Cardiac fibroblast (primary cell): ENCODE data around the gene SRGAP2C.
"Not testable (repeated sequence)": the region's sequence is repeated elsewhere in the genome, so short reads cannot be mapped to it uniquely, and the experiment has no call there.

Source experiments
- DNase-seq, 2 donors: peaks; one replicate each; pipeline versions ENCODE4 v3.0.0 to v3.0.0-alpha.2; 2010; ENCODE audit warnings: low read depth in 2 of 2
- H3K4me3 ChIP-seq, 2 donors: replicated peaks in 1 of 2; 1 replicate in 1 of 2; 2 replicates in 1 of 2; pipeline ENCODE4 v1.5.1; 2011; ENCODE audit warnings: low read depth in 2 of 2, low read length in 2 of 2, mild to moderate bottlenecking in 2 of 2, moderate library complexity in 1 of 2

The SRGAP2C gene

DNA sequence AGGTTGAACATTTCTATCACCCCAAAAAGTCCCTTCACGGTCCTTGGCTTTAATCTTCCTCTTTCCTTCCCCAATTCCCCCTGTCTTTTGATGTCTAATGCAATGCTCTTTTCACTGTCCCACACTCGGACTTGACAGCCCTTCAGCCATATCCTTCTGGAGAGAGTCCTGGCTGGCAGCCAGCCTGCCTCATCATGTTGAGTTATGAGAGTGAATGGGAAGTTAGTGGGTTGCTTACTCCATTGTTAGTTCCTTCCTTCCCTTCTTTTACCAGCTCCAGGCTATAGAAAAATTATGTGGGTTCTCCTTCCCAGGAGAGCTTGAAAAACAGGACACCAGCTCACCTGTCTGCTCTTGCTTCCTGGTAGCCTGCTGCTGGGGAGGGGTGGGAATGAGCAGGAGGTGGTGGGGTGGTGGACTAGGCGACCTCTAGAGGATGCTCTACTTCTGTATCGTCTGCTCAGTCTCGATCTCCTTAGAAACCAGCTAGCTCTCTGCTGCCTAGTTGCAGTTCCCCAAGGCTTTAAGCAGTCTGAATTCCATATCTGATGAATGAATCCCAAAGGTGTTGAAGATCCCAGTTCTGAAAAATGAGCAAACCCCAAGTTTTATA is 29.9 kb downstream of the SRGAP2C start:
- DNase-seq, H3K4me3 ChIP-seq: not testable (repeated sequence)

DNA sequence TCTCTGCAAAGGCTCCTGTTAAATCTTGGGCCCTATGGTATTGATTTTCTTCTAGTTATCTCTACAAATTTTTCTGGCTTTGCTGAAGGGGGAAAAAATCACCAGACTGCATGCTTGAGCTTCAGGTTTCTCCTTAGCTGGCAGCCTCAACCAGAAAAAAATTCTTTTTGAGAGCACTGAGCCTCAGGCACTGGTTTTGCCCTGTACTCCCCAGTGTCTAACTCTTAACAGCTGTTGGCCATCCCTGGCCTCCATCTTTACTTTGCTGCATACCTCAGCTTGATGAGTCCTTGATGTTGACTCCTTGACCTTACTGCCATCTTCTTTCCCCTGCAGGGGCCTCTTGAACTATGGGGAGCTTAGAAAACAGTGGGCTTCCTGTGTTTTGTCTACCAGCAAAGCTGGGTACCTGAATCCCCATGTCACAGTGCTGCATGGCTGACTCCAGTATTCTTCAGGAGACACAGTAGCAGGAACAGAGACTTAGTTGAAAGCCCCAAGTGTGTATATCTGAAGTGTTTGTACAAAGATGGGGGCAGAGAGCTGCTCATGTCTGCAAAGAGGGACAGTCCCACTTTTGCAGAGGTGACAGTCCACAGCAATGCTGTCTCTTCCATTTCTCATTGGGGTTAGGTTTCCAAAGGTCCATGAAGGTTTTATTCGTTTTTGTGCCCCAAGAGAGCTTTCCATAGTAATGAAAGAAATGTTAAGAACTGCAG is 31.1 kb downstream of the SRGAP2C start:
- not testable (repeated sequence) for DNase-seq, H3K4me3 ChIP-seq

DNA sequence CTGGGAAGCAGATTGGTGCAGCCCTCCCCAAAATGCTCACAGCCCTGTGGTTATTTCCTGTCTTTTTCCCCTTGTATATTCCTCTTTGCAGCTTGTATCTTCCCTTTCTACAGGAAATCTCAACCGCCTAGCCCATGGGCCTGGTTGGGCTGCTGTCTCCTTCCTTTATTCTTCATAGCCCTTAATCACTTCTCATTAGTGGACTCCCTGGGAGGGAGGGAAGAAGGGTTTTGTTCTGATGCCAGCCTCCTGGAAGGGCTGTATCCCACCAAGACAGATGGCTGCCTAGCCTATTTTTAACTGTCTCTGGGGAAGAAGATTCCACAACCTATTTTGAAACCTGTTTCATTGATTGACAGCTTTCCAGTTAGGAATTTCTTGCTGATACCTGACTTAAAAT is 31.9 kb downstream of the SRGAP2C start:
- H3K4me3 ChIP-seq, DNase-seq: not testable (repeated sequence)

DNA sequence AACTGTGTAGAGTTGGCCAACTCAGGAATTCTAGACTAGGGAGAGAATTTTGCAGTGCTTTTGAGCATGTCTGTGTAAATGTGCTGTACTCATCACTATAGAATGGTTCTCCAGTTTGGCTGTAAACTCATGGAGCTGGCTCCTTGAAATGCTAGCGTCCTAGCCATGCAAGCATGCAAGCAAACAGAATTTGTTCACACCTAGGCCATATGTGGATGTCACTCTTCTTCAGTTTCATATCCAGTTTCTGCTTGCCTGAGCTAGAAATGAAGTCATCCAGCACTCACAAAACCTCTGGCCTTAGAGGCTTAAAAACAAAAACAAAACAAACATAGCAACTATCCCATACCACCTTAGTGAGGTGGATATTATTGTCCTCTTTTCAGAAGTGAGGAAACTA is 37.0 kb downstream of the SRGAP2C start:
- not testable (repeated sequence) for DNase-seq, H3K4me3 ChIP-seq

DNA sequence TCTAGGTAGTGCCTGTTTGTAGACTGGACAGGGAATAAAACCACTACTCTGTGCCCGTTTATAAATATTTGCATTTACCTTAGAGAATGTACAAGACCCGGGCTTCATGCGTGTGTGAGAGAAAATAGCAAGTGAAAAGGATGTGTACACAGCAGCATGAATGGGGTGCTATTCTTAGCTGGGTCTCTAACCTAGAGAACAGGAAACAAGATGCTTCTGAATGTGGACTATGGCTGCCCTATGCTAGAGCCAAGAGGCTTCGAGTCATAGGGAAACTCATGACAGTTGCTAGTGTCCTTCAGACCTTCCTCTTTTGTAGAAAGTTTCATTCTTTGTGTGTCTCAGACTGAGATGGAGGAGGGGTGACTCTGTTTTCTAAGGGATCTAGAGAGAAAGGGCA is 39.9 kb downstream of the SRGAP2C start:
- not testable (repeated sequence) for H3K4me3 ChIP-seq, DNase-seq

DNA sequence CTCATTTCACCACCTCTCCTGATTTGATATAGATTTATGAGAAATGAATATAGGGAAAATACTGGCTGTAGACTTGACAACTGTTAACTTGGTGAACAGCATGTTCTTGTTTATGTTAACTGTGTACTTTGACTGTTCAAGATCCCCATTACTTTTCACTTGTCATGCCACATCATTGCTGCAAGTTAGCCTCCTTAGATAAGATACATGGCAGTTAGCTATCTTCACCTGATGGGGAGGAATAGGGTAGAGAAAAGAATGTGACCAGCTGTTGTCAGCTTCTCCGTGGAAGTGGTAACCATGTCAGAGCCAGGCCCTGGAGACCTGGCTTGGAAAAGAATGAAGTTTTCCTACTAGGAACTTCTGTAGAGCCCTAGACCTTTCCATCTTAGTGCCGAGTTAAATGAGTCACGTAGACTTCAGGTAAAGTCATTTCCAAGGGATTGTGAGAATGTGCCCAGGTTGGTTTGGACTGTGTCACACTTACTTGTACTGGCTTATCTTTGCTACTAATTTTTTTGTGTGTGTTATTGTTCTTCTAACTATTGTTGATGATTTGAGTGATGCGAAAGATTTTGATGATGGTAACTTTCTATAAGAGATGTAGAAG is 41.6 kb downstream of the SRGAP2C start:
- not testable (repeated sequence) for H3K4me3 ChIP-seq, DNase-seq

DNA sequence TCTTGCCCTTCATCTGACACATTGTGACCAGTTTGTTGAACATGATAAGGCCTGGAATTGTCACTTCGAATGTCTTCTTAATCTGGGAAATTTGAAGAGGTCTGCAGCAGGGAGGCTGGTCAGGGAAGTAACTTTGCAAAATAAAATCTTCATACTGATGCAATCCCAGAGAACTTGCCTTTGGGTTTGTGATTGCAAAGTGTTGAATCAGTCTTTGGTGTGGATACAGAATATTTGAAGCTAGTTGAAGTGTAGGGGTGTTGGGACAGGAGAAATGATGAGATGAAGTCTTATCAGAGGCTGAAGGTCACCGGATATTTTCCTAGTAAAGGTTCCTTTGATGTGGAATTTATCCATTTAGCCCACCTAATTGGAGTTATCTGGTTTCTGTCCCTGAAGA is 42.1 kb downstream of the SRGAP2C start:
- DNase-seq: not testable (repeated sequence)

DNA sequence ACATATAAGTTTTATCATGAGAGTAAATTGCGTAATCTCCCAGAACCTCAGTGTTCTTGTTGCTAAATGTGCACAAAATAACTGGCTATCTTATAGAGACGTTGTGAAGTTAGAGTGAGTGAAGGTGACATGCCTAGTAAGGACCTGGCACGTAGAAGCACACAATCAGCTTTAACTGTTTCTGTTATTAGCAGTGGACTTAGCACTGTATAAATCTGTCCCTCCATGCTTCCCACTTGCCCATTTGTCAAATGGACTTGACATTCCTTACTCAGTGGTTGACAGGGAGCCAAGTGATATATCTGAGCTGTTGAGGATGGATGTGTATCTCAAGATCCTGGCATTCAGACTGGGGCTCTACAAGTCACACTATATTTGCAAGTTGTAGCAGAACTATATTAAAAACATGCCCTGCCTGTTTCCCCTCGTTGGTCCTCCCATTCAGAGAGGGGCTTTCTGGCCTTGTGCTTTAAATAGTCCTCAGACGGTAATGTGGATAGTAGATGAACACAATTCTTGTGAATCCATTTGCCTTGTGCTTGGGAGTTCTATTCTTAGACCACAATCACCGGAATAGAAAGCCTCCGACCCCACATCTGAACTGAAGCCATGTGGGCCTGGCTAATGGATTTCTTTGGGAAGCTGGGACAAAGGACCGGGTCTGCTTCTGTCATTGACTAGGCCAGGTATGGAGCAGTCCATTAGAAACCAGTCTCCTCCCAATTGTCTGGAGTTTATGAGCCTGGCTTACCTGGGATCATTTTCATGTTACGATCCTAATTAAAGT is 43.0 kb downstream of the SRGAP2C start:
- not testable (repeated sequence) for H3K4me3 ChIP-seq

More for the DNA sequence above, 42.1 kb downstream of the SRGAP2C start:
- not testable (repeated sequence) for H3K4me3 ChIP-seq

DNA sequence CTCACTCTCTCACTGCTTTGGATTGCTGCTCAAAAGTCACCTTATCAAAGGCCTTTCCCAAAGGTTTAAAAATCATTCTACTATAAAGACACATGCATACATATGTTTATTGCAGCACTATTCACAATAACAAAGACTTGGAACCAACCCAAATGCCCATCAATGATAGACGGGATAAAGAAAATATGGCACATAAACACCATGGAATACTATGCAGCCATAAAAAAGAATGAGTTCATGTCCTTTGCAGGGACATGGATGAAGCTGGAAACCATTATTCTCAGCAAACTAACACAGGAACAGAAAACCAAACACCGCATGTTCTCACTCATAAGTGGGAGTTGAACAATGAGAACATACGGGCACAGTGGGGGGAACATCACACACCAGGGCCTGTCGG is 45.9 kb downstream of the SRGAP2C start:
- DNase-seq, H3K4me3 ChIP-seq: not testable (repeated sequence)

More for the DNA sequence above, 43.0 kb downstream of the SRGAP2C start:
- not testable (repeated sequence) for DNase-seq

DNA sequence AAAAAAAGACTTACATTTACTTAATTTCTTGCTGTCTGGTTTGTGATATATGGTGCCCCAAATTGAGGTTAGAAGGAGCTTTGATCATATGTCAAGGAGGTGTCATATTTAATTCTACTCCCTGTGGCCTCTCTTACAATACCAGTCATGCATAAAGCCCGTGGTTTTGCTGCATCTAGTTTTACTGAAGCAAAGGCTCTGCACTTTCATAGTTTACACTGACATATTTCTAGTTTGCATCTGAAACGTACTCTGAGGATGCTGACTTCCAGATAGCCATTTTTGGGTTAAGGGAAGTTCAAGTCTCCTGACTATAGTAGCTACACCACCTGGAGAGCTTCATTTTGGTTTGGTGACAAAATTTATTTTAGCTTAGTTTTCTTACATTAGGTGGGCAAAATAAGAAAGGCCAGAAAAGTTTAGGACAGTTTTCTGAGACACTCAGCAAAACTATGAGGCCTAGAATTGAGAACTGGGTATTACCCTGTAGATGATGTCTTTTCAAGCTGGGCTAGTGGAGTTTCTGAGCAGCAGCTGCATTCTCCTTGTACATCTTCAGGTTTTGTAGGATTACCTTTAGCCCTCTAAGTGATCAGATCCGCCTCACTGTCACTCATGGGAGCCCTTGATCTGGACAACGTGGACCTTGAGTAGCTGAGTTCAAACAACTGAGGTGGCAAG is 47.8 kb downstream of the SRGAP2C start:
- not testable (repeated sequence) for H3K4me3 ChIP-seq, DNase-seq

DNA sequence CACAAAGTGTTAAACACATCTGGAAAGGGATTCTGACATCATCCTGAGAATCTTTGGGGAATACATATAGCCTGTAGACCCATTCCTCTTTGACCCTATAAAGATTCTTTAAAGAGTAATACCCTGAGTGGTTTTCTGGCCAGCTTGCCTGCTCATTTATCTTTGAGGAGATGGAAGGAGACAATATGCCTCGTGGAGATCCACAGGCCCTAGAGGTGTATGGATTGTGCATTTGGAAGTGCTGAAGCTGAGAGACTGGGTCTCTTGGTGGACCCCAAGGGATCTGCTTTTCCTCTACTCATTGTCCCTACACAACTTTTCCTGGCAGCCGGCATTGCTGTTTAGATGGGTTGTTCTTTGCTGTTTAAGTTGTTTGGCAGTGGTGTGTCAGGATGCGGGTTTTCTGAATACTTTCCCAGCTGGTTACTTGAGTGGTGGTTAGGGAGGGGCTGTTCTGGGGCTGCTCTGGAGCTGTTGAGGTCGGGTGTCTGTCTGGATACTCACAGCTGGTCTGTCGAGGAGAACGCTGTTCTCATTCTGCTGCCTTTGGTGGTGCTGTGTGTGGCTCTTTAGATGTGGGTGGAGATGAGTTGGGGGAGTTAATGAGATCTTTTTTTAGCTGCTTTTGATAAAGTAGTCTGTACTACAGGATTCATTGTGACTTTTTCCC is 49.5 kb downstream of the SRGAP2C start:
- H3K4me3 ChIP-seq, DNase-seq: not testable (repeated sequence)

DNA sequence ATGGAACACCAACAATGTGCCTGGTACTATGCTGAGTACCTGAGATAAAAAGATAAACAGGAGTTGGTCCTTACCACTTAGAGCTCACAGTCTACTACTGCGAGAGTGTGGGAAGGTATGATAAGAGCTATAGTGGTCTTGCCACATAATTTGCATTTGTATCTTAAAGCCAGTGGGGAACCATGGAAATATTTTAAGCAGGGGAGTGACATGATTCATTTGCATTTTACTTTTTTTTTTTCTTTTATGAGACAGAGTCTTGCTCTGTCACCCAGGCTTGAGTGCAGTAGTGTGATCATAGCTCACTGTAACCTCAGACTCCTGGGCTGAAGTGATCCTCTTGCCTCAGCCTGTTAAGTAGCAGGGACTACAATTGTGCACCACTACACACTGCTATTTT is 53.6 kb downstream of the SRGAP2C start:
- not testable (repeated sequence) for DNase-seq, H3K4me3 ChIP-seq

DNA sequence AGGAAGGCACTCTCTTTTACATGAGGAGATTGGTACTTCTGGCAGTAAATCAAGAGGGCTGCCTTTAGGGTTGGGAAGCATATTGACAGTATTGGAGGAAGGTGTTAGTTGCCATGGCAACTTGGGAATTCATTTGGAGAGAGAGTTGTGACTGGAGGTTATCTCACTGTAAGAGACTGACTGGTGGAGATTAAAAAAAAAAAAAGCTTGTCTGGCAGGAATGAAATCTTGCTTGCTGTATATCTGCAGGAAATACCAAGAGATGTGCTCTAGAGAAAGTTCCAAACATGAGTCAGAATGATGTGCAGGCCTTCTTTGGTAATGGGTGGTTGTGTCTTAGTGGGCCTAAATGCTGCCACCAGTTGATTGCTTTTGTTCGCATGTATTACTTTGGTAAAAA is 59.1 kb downstream of the SRGAP2C start:
- not testable (repeated sequence) for DNase-seq

DNA sequence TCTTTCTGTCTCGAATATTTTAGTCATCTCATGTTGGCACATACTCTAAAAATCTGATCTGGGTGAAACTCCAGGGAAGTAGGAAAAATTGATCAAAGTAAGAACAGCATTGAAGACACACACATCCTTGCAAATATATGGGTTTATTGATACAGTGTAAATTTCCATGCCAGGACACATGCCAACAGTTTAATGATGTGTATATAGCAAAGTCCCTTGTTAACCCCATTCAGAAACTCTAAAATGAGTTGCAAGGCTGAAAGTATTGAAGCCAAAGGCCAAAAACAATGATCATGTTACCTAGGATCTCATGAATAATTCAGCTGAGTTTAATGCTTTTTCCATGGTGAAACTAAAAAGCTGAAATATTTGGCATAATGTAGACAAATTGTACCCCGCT is 61.6 kb downstream of the SRGAP2C start:
- not testable (repeated sequence) for DNase-seq, H3K4me3 ChIP-seq

More for the DNA sequence above, 59.1 kb downstream of the SRGAP2C start:
- not testable (repeated sequence) for H3K4me3 ChIP-seq

DNA sequence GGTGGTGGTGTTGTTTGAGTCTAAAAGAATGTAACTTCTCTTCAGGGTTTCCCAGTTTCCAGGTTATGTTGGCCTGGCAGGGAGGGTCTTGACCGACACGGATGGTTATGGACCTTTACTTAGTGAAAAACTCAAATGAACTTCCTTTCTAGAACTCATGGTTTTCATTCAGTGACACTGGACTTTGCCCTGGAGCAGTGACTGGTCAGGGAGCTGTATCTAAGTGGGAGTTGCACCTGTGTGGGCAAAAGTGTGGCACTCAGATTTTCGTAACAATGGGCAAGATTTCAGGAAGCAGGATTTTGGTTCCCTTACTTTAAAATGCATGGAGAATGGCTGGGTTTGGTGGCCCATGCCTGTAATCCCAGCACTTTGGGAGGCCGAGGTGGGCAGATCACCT is 67.9 kb downstream of the SRGAP2C start:
- not testable (repeated sequence) for H3K4me3 ChIP-seq, DNase-seq

DNA sequence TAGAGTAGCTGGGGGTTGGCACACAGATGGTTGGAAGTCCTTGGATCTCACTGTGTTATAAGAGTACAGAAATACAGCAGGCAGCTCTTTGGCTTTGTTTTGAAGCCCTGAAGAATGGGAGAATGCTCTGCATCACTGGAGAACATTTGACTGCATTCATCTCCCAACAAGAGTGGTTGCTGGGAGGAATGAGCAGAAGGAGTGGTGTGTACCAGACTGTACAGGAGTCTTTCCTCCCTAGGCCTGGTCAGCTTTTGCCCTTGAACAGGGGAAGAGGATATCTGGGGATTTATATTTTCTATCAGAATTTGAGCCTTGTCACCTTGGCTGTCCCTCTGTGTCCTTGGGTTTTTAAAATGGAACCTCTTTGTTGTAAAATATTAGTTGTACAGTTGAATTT is 69.8 kb downstream of the SRGAP2C start:
- H3K4me3 ChIP-seq, DNase-seq: not testable (repeated sequence)

DNA sequence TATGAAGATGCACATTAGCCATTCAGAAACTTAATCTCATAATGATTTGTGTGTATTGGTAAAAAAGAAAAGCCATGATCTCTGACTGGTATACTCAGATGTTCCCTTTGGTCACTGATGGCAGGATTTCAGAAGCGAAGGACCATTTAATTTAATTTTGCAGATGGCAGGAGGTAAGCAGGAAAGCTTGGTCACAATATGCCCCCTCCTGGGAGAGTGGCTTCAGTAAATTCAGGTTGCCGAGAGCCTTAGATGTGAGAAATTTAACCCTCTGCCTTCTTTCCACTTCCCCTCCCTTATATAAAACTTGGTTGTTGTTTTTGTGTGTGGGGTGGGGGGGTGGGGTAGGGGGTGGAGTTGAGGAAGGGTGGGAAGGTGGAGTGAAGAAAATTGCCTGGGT is 72.9 kb downstream of the SRGAP2C start:
- DNase-seq, H3K4me3 ChIP-seq: not testable (repeated sequence)
